Measurements from ENCODE around the gene SCN3A. TPM values are rescaled to one million over a fixed set of nuclear protein-coding genes. Genes with fewer than 3 reads are reported as not detected.

The SCN3A gene
- 0.19 and 0.68 TPM in 2 replicates for total RNA-seq (2014; rRNA removed; shearing (Covaris generic))

DNA sequence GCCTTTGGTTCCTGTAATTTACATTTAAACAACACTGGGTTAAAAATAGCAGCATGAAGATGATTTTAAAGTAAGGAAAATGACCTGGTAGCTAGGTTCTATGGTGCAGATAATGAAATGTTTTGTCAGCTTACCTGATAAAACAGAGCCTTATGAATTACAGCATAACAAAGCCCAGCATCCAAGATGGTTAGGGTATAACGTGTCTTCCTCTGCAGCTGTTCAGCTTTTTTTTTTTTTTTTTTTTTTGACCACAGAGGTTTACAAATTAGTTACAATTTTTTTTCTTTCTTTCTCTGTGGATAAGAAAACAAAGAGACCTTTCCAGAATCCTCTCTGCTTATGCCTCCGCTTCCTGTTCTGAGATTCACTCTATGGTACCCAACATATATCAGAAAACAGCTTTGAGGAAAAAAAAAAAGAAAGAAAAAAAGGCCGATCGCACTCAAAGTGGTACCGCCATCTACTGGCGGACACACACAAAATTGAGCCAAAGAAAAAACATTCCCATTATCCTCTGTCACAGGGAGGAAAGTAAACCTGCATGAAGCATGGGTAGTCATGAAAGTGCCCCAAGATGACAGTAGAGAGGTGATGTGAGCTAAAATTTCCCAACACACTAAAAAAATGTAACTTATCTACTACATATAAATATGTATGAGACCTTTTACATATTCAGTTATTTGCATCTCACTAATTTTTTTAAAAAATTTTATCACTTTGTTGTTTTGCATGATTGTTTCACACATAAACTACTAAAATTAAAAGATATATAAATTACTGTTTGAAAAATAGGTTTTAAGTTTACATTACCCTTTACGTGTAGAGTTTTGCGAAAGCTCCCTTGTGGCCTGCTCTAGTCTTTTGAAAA is at the start of gene SCN3A:
SCN3A (minus strand) TSS at position 362 of the 871 bp plus-strand sequence. CDS start 27,656 bp downstream, outside the sequence.
- no peak within 1 kb of the TSS for H3K4me3 ChIP-seq
- DNase-seq (ENCODE audit: low read depth in 1 of 2, low spot score in 2 of 2): peak in 1 of 2 experiments; percentile 60
- H3K27ac ChIP-seq: no peak within 1 kb of the TSS
- H3K36me3 ChIP-seq: no peaks in the 10 kb centered on the region
- H3K4me1 ChIP-seq (replicated peaks): no peaks in the 10 kb centered on the region
- no peaks in the 10 kb centered on the region for H3K9me3 ChIP-seq (replicated peaks)
- H3K27me3 ChIP-seq (replicated peaks): no peaks in the 10 kb centered on the region; the same call in 1 of the 2 replicates

DNA sequence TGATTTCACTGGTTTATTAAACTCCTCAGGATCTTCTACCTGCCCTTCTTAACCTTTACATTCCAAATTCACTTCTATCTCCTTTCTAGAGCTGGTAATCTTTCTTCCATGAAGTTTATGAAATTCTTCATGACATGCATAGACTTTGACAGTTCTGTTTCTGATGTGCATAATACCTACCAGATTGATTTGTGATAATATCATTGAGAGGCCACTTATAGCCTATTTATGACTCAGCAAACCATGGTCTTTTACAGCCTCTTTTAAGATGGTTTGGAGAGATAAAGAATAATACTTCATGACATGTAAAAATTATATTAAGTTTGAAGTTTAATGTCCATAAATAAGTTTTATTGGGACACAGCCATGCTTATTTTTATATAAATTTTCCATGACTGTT is 49.3 kb upstream of the SCN3A start:
- Histone ChIP-seq H3K27ac (no peak overlapping the region), H3K9me3 (replicated peaks) (no peaks in the 10 kb centered on the region), H3K4me1 (replicated peaks) (no peaks in the 10 kb centered on the region), H3K27me3 (replicated peaks) (no peaks in the 10 kb centered on the region), H3K4me3 (no peak overlapping the region), H3K36me3 (no peaks in the 10 kb centered on the region)
- no peak for DNase-seq (ENCODE audit: low read depth in 1 of 2, low spot score in 2 of 2)

- no peaks in the 10 kb centered on the region for H3K9me3 ChIP-seq (replicated peaks)
- no peaks in the 10 kb centered on the region for H3K36me3 ChIP-seq
- H3K4me3 ChIP-seq: no peak overlapping the region
- no peaks in the 10 kb centered on the region for H3K4me1 ChIP-seq (replicated peaks)
- H3K27me3 ChIP-seq (replicated peaks): no peaks in the 10 kb centered on the region
- no peak overlapping the region for H3K27ac ChIP-seq
- no peak for DNase-seq (ENCODE audit: low read depth in 1 of 2, low spot score in 2 of 2)
These were observed 47.5 kb upstream of the SCN3A start for GRCh38 chr2:165251366-165251765.

DNA sequence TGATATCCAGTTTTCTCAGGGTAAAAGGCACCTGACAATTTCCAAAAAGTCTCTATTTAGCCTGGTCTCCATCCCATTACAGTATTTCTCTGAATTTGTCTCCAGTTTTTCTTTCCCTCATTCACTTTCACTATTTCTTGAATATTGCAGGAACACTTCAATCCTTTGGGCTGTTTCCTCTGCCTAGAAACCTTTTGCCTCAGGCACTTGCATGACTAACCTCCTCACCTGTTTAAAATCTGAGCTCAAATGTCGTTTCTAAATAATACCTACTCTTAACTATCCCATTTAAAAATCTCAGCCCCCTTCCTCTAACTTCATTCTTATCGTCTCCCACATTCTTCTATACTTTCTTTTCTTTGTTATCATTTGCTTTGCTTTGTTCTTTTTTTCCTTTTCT is 44.4 kb upstream of the SCN3A start:
- Histone ChIP-seq H3K9me3 (replicated peaks) (no peaks in the 10 kb centered on the region), H3K36me3 (no peaks in the 10 kb centered on the region), H3K27ac (no peak overlapping the region), H3K4me1 (replicated peaks) (no peaks in the 10 kb centered on the region), H3K27me3 (replicated peaks) (no peaks in the 10 kb centered on the region), H3K4me3 (no peak overlapping the region)
- DNase-seq (ENCODE audit: low read depth in 1 of 2, low spot score in 2 of 2): no peak

DNA sequence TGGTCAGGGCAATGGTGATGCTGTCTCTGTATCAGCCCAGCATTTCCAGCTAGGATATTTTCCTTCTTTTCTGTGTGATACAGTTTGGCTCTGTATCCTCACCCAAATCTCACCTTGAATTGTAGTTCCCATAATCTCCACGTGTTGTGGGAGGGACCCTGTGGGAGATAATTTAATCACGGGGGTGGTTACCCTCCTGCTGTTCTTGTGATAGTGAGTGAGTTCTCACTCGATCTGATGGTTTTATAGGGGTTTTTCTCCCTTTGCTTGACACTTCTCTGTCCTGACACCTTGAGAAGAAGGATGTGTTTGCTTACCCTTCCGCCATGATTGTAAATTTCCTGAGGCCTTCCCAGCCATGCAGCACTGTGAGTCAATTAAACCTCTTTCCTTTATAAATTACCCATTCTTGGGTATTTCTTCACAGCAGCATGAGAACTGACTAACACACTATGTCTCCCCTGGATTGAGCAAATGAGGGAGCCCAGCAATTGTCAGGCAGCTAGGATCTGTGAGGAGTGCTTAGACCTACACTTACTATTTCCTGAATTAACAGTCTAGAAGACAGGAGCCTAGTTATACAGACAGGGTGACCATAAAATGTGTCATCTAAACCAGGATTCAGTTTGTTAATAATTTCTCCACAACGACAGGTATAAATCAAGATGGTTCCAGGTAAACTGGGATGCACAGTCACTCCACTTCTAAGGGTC is 41.4 kb upstream of the SCN3A start:
- Histone ChIP-seq H3K27me3 (replicated peaks) (no peaks in the 10 kb centered on the region), H3K9me3 (replicated peaks) (no peaks in the 10 kb centered on the region), H3K4me3 (no peak overlapping the region), H3K36me3 (no peaks in the 10 kb centered on the region), H3K4me1 (replicated peaks) (no peaks in the 10 kb centered on the region), H3K27ac (no peak overlapping the region)
- no peak for DNase-seq (ENCODE audit: low read depth in 1 of 2, low spot score in 2 of 2)

DNA sequence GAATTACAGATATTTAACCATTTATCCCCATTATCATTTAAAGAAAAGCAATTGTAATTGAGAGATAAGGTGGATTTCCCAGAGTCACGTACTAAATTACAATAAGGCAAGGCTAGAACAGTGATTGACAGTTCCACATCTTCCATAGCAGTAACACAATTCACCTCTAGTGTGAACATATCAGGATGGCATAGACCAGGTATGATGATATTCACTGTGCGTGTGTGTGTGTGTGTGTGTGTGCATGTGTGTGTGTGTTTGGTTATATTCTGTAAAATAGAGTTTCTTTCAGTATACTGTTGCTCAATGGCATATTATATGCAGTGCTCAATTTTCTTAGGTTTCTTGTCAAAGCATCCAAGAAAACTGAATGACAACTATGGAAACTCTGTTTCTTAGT is 37.1 kb upstream of the SCN3A start:
- H3K4me1 ChIP-seq (replicated peaks): no peaks in the 10 kb centered on the region
- no peak overlapping the region for H3K4me3 ChIP-seq
- no peaks in the 10 kb centered on the region for H3K9me3 ChIP-seq (replicated peaks)
- DNase-seq (ENCODE audit: low read depth in 1 of 2, low spot score in 2 of 2): no peak
- H3K27ac ChIP-seq: no peak overlapping the region
- H3K27me3 ChIP-seq (replicated peaks): no peaks in the 10 kb centered on the region
- no peaks in the 10 kb centered on the region for H3K36me3 ChIP-seq

DNA sequence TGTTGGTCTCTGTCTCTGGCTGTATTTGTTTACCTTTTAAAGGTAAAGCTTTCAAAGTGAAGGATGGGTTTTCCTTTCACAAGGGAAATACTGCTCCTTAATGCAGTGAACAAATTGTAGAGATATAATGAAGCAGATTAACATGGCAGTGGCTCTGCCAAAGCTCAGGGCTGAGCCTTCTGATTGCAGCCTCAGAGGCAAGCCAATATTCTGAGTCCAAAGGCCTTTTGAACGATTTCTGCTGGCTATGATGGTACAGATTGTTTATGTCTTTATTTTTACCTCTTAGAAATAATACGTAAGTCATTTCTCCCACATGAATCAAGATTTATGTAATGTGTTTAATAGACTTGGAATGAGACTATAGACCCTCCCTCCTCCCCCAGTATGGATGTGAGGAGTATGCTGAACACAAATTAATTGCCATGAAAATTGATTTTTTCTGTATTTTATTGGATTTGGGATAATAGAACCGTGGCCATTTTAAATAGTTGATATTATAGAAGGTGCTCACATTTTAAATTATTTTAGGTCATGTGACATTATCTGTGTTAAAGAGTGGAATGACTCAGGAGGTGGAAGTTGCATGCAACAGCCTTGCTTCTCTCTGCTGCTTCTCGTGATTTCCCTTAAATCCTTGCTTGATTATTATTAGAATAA is 36.1 kb upstream of the SCN3A start:
- DNase-seq (ENCODE audit: low read depth in 1 of 2, low spot score in 2 of 2): no peak
- H3K4me3 ChIP-seq: no peak overlapping the region
- H3K4me1 ChIP-seq (replicated peaks): no peaks in the 10 kb centered on the region
- no peaks in the 10 kb centered on the region; the same call in 1 of the 2 replicates for H3K27me3 ChIP-seq (replicated peaks)
- no peaks in the 10 kb centered on the region for H3K9me3 ChIP-seq (replicated peaks)
- H3K27ac ChIP-seq: no peak overlapping the region
- H3K36me3 ChIP-seq: no peaks in the 10 kb centered on the region

GRCh38 chr2:165239230-165239629 is 35.4 kb upstream of the SCN3A start, which contains the start of gene SCN2A:
SCN2A (plus strand) TSS chr2:165239414; CDS start chr2:165295824, 56,410 bp downstream.
- no peaks in the 10 kb centered on the region; the same call in 1 of the 2 replicates for H3K27me3 ChIP-seq (replicated peaks)
- H3K4me1 ChIP-seq (replicated peaks): no peaks in the 10 kb centered on the region
- DNase-seq (ENCODE audit: low read depth in 1 of 2, low spot score in 2 of 2): peak in 1 of 2 experiments; percentile 39
- H3K36me3 ChIP-seq: no peaks in the 10 kb centered on the region
- H3K9me3 ChIP-seq (replicated peaks): no peaks in the 10 kb centered on the region
- H3K4me3 ChIP-seq: no peak within 1 kb of the TSS
- no peak within 1 kb of the TSS for H3K27ac ChIP-seq

DNA sequence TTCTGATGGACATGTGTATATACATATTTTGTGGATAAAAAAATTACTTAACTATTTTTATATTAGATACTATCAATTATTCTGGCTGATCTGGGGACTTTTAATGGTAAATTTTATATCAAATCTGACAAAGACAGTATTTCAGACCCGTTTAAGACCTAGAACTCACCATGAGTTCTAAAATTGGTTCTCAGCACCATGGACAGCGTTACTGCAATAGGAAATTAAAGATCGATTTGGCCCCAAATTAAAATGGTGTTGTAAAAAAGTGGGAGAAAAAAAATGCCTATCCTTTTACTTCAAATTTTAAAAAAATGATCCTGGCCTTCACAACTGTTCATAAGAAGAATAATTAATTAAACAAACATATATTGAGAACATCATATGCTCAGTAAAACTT is 34.4 kb upstream of the SCN3A start:
- Histone ChIP-seq H3K27me3 (replicated peaks) (no peaks in the 10 kb centered on the region; the same call in 1 of the 2 replicates), H3K4me1 (replicated peaks) (no peaks in the 10 kb centered on the region), H3K9me3 (replicated peaks) (no peaks in the 10 kb centered on the region), H3K27ac (no peak overlapping the region), H3K36me3 (no peaks in the 10 kb centered on the region), H3K4me3 (no peak overlapping the region)
- DNase-seq (ENCODE audit: low read depth in 1 of 2, low spot score in 2 of 2): no peak

DNA sequence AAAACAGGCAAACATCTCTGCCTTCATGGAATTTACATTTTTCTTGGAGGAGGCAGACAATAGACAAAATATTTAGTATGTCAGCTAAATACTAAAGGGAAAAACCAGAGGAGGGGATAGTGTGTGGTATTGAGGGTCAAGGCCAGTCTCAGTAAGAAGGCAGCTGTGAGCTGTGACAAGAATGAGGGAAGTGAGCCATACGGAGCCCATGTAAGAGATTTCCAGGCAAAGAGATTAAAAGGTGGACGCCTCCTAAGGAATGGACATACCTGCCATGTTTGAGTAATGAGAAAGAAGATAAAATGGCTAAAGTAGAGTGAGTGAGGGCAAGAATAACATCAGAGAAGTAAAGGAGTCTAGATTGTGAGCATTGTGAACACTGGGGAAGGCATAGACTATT is 33.2 kb upstream of the SCN3A start:
- H3K36me3 ChIP-seq: no peaks in the 10 kb centered on the region
- DNase-seq (ENCODE audit: low read depth in 1 of 2, low spot score in 2 of 2): no peak
- no peaks in the 10 kb centered on the region for H3K9me3 ChIP-seq (replicated peaks)
- H3K27me3 ChIP-seq (replicated peaks): no peaks in the 10 kb centered on the region; the same call in 1 of the 2 replicates
- H3K4me3 ChIP-seq: no peak overlapping the region
- H3K27ac ChIP-seq: no peak overlapping the region
- no peaks in the 10 kb centered on the region for H3K4me1 ChIP-seq (replicated peaks)

GRCh38 chr2:165227571-165227970 is 23.7 kb upstream of the SCN3A start:
- peaks cover 3% of the 10 kb centered on the region; the same call in 1 of the 2 replicates for H3K27me3 ChIP-seq (replicated peaks)
- H3K4me1 ChIP-seq (replicated peaks): no peaks in the 10 kb centered on the region
- DNase-seq (ENCODE audit: low read depth in 1 of 2, low spot score in 2 of 2): no peak
- H3K4me3 ChIP-seq: no peak overlapping the region
- no peaks in the 10 kb centered on the region for H3K36me3 ChIP-seq
- H3K27ac ChIP-seq: no peak overlapping the region
- no peaks in the 10 kb centered on the region for H3K9me3 ChIP-seq (replicated peaks)

DNA sequence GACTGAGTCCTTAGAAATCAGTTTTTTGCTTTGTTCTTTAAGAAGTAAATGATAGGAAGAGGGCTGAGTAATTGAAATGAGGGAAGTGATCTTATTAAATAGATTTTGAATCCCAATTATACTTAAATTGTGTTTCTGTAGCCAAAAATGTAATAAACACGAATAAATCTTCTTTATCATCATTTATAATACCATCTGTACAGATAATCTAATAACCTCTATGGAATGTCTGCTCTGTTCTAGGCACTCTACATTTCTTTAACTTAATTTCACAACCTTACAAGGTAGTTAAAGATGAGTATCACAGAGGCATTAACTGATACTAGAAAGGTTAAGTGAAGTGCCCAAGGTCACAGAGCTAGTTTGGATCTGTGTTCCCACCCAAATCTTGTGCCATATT is 21.1 kb upstream of the SCN3A start:
- H3K9me3 ChIP-seq (replicated peaks): no peaks in the 10 kb centered on the region
- H3K4me3 ChIP-seq: no peak overlapping the region
- H3K4me1 ChIP-seq (replicated peaks): no peaks in the 10 kb centered on the region
- H3K27ac ChIP-seq: no peak overlapping the region
- H3K27me3 ChIP-seq (replicated peaks): no peaks in the 10 kb centered on the region; the same call in 1 of the 2 replicates
- DNase-seq (ENCODE audit: low read depth in 1 of 2, low spot score in 2 of 2): no peak
- H3K36me3 ChIP-seq: no peaks in the 10 kb centered on the region

- no peak for DNase-seq (ENCODE audit: low read depth in 1 of 2, low spot score in 2 of 2)
- no peaks in the 10 kb centered on the region; the same call in 1 of the 2 replicates for H3K27me3 ChIP-seq (replicated peaks)
- no peak overlapping the region for H3K27ac ChIP-seq
- no peaks in the 10 kb centered on the region for H3K9me3 ChIP-seq (replicated peaks)
- H3K4me1 ChIP-seq (replicated peaks): no peaks in the 10 kb centered on the region
- no peak overlapping the region for H3K4me3 ChIP-seq
- H3K36me3 ChIP-seq: no peaks in the 10 kb centered on the region
These were observed 15.6 kb upstream of the SCN3A start for GRCh38 chr2:165219481-165219880.

All from SJSA1 (cell line).